ENCODE measurements around the gene SORBS2. TPM values are rescaled to one million over a fixed set of nuclear protein-coding genes. Genes with fewer than 3 reads are reported as not detected.

The SORBS2 gene
- total RNA-seq, 1 experiment from 2014 or later = 9.7 TPM

DNA sequence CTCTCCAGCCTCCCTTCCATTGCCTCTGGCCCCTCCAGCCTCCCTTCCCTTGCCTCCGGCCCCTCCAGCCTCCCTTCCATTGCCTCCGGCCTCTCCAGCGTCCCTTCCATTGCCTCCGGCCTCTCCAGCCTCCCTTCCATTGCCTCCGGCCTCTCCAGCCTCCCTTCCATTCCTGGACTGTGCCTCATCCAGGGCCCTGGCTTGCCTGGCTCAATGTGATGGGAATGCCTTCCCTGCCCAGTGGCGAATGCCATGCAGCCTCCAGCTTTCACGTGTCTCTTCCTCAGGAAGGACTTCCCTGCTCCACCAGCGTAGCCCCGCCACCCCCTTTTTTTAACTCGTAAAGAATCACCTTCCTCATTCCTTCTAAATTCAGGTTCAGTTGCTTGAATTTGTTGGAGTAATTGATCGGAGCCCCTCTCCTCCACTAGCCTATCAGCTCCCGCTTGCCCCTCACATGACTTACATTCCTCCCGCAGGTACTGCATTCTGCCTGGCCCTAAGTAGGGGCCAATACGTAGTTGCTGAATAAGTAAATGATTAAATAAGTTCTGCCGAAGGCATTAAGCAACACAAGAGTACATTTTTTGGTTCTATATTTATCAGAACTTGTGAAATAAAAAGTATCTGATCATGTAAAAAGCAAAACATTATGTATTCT is 30.3 kb downstream of the SORBS2 start:
- no peak overlapping the region for H2BK5ac ChIP-seq (ENCODE audit: insufficient read length, low read length)
- no peaks in the 10 kb centered on the region for H3K79me1 ChIP-seq (ENCODE audit: insufficient read depth, low read depth, low read length, poor library complexity, severe bottlenecking)
- no peaks in the 10 kb centered on the region for H3K27me3 ChIP-seq (ENCODE audit: insufficient read depth, low read length)
- H3K79me2 ChIP-seq (ENCODE audit: insufficient read depth, low read length) = no peaks in the 10 kb centered on the region
- H3K27ac ChIP-seq (ENCODE audit: insufficient read length, low read depth, low read length) = no peak overlapping the region
- H3K9me3 Mint-ChIP-seq = no peaks in the 10 kb centered on the region
- H3K36me3 Mint-ChIP-seq (ENCODE audit: insufficient read depth in 1 of 3, low read depth in 3 of 3) = no peaks in the 10 kb centered on the region
- no peak for TF ChIP-seq CTCF (conservative IDR thresholded peaks at IDR 0.05)
- peaks cover 31 to 40% of the 10 kb centered on the region in 2 experiments for H3K4me1 Mint-ChIP-seq
- no peak overlapping the region for H3K4ac ChIP-seq (ENCODE audit: low read depth, low read length)
- H4K91ac ChIP-seq (ENCODE audit: insufficient read length, low read depth, low read length) = no peak overlapping the region
- no peak overlapping the region for H3K27ac Mint-ChIP-seq
- H3K4me1 ChIP-seq (ENCODE audit: insufficient read depth, low read length) = no peaks in the 10 kb centered on the region
- no peak overlapping the region for H2BK20ac ChIP-seq (ENCODE audit: low read depth, low read length, poor library complexity, severe bottlenecking)
- no peak overlapping the region for H3T11ph ChIP-seq (ENCODE audit: low read length)
- H2AK5ac ChIP-seq (ENCODE audit: insufficient read length, low read length) = no peak overlapping the region
- no peak overlapping the region for H2BK15ac ChIP-seq (ENCODE audit: low read depth, low read length)
- H3K27me3 Mint-ChIP-seq (ENCODE audit: low read depth) = no peaks in the 10 kb centered on the region
- H3K23ac ChIP-seq (ENCODE audit: insufficient read length, low read depth, low read length) = no peak overlapping the region
- no peak overlapping the region for H3K18ac ChIP-seq (ENCODE audit: insufficient read length, low read depth, low read length)
- H2BK120ac ChIP-seq (ENCODE audit: low read depth, low read length, poor library complexity, severe bottlenecking) = no peak overlapping the region
- H3K4me2 ChIP-seq (ENCODE audit: insufficient read depth, insufficient read length, low read length) = no peak overlapping the region
- no CpG with 5 or more reads among the region's 15 CpGs for WGBS (ENCODE audit: extremely low coverage, insufficient read length, low lambda C conversion rate)
- no peak overlapping the region; a peak in 1 of 5 replicates for H3K4me3 Mint-ChIP-seq
- H4K8ac ChIP-seq (replicated peaks; ENCODE audit: insufficient read length, low read depth, low read length) = no peak overlapping the region
- H3K9ac ChIP-seq (ENCODE audit: extremely low read depth, insufficient read length, low read length) = no peak overlapping the region
- no peaks in the 10 kb centered on the region for H4K20me1 ChIP-seq (ENCODE audit: control insufficient read depth, insufficient read depth, insufficient read length)
- H3K23me2 ChIP-seq (ENCODE audit: insufficient read length, low read depth, low read length, poor library complexity, severe bottlenecking) = no peaks in the 10 kb centered on the region
- H4K5ac ChIP-seq (ENCODE audit: insufficient read length, low read depth, low read length) = no peak overlapping the region
- H3K56ac ChIP-seq (ENCODE audit: insufficient read length, low read depth, low read length) = no peak overlapping the region
- no peak overlapping the region for H3K14ac ChIP-seq (ENCODE audit: insufficient read depth, low read length)
- no peaks in the 10 kb centered on the region for H3K9me3 ChIP-seq (ENCODE audit: control insufficient read depth, low read depth, low read length)
- no peak for DNase-seq
- no peak overlapping the region for H2AFZ ChIP-seq (ENCODE audit: low read length)
- no peak overlapping the region for H2BK12ac ChIP-seq (ENCODE audit: insufficient read length, low read depth, low read length)
